ENCODE measurements around the gene KLK4.
A peak's percentile ranks its signal among the peaks of the same experiment; 100 is the strongest.

Gene KLK4

DNA sequence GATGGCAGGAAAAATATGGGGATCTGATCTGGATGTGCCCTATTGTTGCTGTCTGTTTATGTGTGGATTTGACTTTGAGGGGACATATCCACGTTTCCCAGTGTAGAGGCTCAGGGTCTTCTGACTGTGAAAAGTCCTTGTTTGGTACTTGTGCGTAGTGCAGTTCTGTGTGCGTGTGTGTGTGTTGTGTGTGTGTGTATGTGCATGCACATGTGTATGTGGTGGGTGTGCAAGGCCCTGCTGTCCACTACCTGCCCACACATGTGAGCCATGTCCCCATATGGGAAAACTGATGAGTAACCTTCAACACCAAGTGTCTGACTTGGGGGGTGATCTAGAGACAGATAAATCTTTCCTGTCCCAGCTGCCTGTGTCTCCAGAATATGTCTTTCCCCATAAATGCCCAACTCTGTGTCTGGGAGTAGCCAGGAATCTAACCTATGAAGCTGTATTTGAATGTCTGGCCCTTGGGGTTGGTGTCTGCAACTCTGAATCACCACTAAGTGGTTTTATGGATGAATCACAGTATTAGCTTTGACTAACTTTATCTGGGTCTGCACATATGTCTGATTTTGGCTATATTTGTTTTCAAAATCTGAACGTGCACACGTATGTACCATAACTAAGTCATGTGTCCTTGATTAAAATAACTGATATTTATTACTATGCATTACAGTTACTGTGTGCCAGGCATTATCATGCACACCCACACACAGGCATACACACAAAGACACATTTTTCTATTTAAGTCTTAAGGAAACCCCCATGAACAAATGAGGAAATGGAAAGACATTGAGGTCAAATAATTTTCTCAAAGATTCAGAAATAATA is 20.6 kb downstream of the KLK4 start:
- no peak for DNase-seq
- intact Hi-C loops (cut with DNase I) = no loop called here

GRCh38 chr19:50889638-50890037 is 21.6 kb downstream of the KLK4 start:
- DNase-seq = no peak
- intact Hi-C loops (cut with DNase I) = no loop called here

DNA sequence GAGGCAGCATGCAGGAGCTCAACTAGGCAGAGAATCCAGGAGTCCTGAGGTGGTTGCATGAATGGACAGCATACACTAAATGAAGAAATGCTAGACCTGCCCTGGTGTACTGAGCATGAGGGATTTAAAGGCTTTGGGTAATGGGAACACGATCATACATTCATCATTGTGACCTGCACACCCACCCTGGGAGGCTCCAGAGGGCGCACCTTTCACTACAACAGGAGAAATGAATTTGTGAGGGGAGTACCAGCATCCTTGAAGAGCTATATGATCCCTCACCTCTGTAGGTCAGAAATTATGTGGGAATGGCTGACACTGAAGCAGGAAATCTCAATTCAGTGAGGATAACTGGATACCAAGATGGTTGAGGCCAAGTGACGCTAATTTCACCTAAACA is 29.0 kb downstream of the KLK4 start:
- intact Hi-C loops (cut with DNase I) = no loop called here
- no peak for DNase-seq

DNA sequence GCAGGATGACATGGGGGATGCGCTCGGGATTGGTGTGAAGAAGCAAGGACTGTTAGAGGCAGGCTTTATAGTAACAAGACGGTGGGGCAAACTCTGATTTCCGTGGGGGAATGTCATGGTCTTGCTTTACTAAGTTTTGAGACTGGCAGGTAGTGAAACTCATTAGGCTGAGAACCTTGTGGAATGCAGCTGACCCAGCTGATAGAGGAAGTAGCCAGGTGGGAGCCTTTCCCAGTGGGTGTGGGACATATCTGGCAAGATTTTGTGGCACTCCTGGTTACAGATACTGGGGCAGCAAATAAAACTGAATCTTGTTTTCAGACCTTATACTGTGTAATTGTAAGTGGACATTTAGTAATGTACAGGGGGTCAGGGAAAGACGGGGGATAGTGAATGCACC is 31.0 kb downstream of the KLK4 start:
- intact Hi-C loops (cut with DNase I) = no loop called here
- no peak for DNase-seq

GRCh38 chr19:50878851-50879250 is 32.3 kb downstream of the KLK4 start:
- DNase-seq = no peak
- intact Hi-C loops (cut with DNase I) = no loop called here

- intact Hi-C loops (cut with DNase I) = no loop called here
- DNase-seq = no peak
Observed at GRCh38 chr19:50877338-50877737, 33.9 kb downstream of the KLK4 start.

DNA sequence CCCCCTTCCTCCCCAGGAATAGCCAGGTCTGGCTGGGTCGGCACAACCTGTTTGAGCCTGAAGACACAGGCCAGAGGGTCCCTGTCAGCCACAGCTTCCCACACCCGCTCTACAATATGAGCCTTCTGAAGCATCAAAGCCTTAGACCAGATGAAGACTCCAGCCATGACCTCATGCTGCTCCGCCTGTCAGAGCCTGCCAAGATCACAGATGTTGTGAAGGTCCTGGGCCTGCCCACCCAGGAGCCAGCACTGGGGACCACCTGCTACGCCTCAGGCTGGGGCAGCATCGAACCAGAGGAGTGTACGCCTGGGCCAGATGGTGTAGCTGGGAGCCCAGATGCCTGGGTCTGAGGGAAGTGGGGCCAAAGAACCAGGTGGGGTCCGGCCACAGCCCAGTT is 34.7 kb downstream of the KLK4 start:
- intact Hi-C loops (cut with DNase I) = no loop called here
- no peak for DNase-seq

DNA sequence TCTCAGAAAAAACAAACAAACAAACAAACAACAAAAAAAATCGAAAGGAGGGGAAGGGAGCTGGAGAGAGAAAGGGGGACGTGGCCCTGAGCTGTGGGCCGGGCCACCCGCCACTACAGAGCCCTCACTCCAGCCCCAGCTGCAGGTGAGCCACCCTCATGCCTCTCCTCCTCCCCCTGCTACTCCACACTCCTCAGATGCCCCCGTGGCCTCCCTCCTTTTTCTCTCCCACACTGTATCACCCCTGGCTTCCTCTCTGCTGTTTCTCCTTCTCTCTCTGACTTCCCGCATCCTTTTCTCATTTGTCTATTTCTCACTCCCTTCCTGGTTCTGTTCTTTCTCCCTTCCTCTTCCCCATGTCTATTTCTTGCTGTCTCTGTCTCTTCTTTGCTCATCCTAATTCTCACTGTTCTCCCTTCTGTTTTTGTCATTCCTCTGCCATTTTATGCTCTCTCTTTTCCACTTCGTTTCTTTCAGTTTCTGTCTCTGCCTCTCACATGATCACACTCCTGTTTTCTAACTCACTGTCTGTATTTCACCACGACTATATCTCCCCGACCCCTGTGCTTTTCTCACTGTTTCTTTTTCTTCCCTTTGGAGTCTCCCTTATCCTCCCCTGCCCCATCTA is 35.3 kb downstream of the KLK4 start:
- DNase-seq = no peak
- intact Hi-C loops (cut with DNase I) = no loop called here

GRCh38 chr19:50874211-50874610 is 37.0 kb downstream of the KLK4 start:
- intact Hi-C loops (cut with DNase I) = no loop called here
- DNase-seq = no peak

DNA sequence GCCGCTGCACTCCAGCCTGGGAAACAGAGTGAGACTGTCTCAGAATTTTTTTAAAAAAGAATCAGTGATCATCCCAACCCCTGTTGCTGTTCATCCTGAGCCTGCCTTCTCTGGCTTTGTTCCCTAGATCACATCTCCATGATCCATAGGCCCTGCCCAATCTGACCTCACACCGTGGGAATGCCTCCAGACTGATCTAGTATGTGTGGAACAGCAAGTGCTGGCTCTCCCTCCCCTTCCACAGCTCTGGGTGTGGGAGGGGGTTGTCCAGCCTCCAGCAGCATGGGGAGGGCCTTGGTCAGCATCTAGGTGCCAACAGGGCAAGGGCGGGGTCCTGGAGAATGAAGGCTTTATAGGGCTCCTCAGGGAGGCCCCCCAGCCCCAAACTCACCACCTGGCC is 38.1 kb downstream of the KLK4 start, which contains the start of gene KLK2:
TSS of gene KLK2 (plus strand) at position 384 of the 400 bp plus-strand sequence. CDS start 35 bp downstream, outside the sequence.
- intact Hi-C loops (cut with DNase I) = no loop called here
- no peak for DNase-seq

DNA sequence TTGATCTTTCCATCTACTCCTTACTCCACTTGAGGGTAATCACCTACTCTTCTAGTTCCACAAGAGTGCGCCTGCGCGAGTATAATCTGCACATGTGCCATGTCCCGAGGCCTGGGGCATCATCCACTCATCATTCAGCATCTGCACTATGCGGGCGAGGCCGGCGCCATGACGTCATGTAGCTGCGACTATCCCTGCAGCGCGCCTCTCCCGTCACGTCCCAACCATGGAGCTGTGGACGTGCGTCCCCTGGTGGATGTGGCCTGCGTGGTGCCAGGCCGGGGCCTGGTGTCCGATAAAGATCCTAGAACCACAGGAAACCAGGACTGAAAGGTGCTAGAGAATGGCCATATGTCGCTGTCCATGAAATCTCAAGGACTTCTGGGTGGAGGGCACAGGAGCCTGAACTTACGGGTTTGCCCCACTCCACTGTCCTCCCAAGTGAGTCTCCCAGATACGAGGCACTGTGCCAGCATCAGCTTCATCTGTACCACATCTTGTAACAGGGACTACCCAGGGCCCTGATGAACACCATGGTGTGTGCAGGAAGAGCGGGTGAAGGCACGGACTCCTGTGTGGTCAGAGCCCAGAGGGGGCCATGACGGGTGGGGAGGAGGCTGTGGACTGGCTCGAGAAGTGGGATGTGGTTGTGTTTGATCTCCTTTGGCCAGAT is 40.6 kb downstream of the KLK4 start:
- peak in 1 of 10 donors; percentile 78 for DNase-seq
- intact Hi-C loops (cut with DNase I) = no loop called here

DNA sequence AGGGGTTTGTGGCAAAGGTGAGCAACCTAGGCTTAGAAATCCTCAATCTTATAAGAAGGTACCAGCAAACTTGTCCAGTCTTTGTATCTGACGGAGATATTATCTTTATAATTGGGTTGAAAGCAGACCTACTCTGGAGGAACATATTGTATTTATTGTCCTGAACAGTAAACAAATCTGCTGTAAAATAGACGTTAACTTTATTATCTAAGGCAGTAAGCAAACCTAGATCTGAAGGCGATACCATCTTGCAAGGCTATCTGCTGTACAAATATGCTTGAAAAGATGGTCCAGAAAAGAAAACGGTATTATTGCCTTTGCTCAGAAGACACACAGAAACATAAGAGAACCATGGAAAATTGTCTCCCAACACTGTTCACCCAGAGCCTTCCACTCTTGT is 41.7 kb downstream of the KLK4 start:
- intact Hi-C loops (cut with DNase I) = no loop called here

DNA sequence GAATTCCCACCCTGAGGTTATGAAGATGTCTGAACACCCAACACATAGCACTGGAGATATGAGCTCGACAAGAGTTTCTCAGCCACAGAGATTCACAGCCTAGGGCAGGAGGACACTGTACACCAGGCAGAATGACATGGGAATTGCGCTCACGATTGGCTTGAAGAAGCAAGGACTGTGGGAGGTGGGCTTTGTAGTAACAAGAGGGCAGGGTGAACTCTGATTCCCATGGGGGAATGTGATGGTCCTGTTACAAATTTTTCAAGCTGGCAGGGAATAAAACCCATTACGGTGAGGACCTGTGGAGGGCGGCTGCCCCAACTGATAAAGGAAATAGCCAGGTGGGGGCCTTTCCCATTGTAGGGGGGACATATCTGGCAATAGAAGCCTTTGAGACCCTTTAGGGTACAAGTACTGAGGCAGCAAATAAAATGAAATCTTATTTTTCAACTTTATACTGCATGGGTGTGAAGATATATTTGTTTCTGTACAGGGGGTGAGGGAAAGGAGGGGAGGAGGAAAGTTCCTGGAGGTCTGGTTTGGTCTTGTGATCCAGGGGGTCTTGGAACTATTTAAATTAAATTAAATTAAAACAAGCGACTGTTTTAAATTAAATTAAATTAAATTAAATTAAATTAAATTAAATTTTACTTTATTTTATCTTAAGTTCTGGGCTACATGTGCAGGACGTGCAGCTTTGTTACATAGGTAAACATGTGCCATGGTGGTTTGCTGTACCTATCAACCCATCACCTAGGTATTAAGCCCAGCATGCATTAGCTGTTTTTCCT is 49.5 kb downstream of the KLK4 start:
- DNase-seq = no peak

More for the DNA sequence above, 41.7 kb downstream of the KLK4 start:
- no peak for DNase-seq

DNA sequence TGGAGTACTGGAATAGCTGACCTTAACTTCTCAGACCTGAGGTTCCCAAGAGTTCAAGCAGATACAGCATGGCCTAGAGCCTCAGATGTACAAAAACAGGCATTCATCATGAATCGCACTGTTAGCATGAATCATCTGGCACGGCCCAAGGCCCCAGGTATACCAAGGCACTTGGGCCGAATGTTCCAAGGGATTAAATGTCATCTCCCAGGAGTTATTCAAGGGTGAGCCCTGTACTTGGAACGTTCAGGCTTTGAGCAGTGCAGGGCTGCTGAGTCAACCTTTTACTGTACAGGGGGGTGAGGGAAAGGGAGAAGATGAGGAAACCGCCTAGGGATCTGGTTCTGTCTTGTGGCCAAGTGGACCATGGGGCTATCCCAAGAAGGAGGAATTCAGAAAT is 50.2 kb downstream of the KLK4 start:
- intact Hi-C loops (cut with DNase I) = no loop called here
- no peak for DNase-seq

More for the DNA sequence above, 49.5 kb downstream of the KLK4 start:
- intact Hi-C loops (cut with DNase I) = no loop called here

DNA sequence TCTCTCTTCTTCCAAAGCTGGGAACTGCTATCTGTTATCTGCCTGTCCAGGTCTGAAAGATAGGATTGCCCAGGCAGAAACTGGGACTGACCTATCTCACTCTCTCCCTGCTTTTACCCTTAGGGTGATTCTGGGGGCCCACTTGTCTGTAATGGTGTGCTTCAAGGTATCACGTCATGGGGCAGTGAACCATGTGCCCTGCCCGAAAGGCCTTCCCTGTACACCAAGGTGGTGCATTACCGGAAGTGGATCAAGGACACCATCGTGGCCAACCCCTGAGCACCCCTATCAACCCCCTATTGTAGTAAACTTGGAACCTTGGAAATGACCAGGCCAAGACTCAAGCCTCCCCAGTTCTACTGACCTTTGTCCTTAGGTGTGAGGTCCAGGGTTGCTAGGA is 51.3 kb downstream of the KLK4 start:
- intact Hi-C loops (cut with DNase I) = no loop called here
- no peak for DNase-seq

DNA sequence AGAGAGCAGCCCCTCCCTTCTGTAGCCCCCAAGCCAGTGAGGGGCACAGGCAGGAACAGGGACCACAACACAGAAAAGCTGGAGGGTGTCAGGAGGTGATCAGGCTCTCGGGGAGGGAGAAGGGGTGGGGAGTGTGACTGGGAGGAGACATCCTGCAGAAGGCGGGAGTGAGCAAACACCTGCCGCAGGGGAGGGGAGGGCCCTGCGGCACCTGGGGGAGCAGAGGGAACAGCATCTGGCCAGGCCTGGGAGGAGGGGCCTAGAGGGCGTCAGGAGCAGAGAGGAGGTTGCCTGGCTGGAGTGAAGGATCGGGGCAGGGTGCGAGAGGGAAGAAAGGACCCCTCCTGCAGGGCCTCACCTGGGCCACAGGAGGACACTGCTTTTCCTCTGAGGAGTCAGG is 52.3 kb downstream of the KLK4 start:
- intact Hi-C loops (cut with DNase I) = no loop called here
- DNase-seq = no peak

DNA sequence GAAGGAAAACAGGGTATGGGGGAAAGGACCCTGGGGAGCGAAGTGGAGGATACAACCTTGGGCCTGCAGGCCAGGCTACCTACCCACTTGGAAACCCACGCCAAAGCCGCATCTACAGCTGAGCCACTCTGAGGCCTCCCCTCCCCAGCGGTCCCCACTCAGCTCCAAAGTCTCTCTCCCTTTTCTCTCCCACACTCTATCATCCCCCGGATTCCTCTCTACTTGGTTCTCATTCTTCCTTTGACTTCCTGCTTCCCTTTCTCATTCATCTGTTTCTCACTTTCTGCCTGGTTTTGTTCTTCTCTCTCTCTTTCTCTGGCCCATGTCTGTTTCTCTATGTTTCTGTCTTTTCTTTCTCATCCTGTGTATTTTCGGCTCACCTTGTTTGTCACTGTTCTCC is 53.8 kb downstream of the KLK4 start:
- no peak for DNase-seq
- intact Hi-C loops (cut with DNase I) = no loop called here

Measured in posterior cingulate gyrus (tissue), 11 donors.